AG10803 (cell line): ENCODE results near the gene SLC22A13.

Experiments
- DNase-seq: peaks from one replicate; pipeline ENCODE4 v3.0.0; 2010; ENCODE audit warnings: low read depth
- H3K4me3 ChIP-seq: 2 replicates; pipeline ENCODE4 v1.5.1; 2011; ENCODE audit warnings: mild to moderate bottlenecking, low read length, control low read depth
- TF ChIP-seq, protein P1 (sequence below): conservative IDR thresholded peaks from 2 replicates; pipeline ENCODE4 v1.5.1; 2011; ENCODE audit warnings: mild to moderate bottlenecking, low read length, control low read depth, inconsistent platforms

Gene SLC22A13

DNA sequence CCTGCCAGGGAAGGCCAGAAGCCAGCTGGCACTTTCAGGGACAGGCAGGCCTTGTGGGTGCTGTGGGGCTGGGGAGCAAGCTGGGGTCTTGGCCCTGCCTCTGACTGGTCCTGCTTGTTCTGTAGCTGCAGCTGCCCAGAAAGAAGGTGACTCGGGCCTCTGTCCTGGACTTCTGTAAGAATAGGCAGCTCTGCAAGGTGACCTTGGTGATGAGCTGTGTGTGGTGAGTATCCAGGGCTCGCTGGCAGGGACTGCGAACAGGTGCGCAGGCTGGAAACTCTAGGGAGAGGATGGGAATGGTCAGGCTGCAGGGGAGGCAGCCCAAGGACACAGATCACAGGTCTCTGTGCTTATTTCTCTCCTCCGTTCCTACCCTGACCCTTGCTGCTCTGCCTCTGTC is 47.7 kb downstream of the SLC22A13 start:
- H3K4me3 ChIP-seq, result no peak overlapping the region
- DNase-seq, result no peak
- TF ChIP-seq, protein P1, sequence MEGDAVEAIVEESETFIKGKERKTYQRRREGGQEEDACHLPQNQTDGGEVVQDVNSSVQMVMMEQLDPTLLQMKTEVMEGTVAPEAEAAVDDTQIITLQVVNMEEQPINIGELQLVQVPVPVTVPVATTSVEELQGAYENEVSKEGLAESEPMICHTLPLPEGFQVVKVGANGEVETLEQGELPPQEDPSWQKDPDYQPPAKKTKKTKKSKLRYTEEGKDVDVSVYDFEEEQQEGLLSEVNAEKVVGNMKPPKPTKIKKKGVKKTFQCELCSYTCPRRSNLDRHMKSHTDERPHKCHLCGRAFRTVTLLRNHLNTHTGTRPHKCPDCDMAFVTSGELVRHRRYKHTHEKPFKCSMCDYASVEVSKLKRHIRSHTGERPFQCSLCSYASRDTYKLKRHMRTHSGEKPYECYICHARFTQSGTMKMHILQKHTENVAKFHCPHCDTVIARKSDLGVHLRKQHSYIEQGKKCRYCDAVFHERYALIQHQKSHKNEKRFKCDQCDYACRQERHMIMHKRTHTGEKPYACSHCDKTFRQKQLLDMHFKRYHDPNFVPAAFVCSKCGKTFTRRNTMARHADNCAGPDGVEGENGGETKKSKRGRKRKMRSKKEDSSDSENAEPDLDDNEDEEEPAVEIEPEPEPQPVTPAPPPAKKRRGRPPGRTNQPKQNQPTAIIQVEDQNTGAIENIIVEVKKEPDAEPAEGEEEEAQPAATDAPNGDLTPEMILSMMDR, result no peak

DNA sequence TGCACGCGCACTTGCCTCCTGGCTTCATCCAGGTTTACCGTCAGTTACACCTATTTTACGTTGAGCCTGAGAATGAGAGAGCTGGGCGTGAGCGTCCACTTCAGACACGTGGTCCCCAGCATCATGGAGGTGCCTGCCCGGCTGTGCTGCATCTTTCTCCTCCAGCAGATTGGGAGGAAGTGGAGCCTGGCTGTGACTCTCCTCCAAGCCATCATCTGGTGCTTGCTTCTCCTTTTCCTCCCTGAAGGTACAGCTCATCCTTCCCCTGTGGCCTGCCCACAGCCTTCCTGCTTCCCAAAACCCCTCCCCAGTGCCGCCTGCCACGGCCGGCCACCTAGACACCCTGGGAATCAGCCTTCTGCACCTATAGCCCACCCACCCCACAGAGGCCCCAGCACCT is 48.1 kb downstream of the SLC22A13 start:
- TF ChIP-seq, protein P1, result no peak
- H3K4me3 ChIP-seq, result no peak overlapping the region
- no peak for DNase-seq

DNA sequence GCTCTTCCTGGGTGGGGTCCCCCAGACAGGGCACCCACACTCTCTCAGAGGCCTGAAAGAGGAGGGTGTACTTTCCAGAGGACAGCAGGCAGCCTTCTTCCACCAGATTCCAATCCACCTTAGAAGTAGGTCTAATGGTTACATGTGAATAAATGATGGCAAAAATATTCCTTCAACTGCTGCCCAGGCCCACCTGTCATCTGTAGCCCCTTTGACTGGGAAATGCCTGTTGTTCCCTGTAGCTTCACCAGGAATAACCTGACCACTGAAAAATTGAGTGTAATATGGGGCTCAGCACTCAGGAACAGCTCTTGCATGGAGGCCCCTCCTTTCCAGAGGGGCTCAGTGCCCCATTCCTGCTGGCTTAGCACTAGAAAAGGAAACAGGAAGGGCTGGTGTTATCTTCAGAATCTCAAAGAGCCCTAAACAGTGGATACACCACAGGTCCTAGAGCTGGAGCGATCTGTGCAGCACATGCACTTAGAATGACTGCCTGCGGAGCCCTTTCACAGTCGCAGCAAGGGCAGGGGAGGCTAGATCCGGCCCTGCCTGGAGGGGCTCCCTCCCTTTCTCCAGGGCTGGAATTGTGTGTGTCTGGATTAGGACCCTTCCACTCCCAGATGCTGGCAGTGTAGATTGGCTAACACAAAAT is 48.6 kb downstream of the SLC22A13 start:
- no peak for DNase-seq
- no peak overlapping the region for H3K4me3 ChIP-seq
- TF ChIP-seq, protein P1, result no peak

DNA sequence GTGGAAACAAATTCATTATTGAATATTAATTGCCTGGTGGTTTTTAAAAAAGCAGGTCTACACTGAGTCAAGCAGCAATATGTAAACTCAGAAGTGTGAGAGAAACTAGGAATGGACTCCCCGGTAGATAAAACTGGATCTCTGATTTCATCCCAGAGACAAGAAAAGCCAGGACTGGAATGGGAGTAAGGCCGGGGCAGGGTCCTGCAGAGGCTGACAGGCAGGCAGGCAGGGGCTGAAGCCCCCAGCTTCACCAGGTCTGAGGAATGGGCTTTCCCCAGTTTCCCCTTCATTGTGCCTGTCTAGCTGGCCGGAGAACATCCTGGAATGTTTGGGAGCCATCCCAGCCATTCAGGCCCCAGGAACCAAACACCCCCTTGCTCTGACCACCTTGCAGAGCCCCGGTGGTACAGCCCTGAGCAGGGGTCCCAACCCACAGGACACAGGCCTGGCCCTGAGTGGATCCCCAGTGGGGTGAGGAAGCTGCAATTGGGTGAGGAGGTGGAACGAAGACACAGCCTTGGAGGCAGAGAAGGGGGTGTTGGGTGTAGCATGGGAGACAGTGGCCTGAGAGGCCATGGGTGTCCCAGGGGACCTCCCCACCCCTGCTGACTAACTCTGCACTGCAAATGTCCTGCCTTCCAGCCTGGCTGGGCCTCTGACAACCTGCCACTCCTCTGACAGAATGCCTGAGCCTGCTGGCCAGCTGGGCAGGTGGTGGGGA is 49.3 kb downstream of the SLC22A13 start:
- TF ChIP-seq, protein P1, result no peak
- no peak for DNase-seq
- H3K4me3 ChIP-seq, result no peak overlapping the region

DNA sequence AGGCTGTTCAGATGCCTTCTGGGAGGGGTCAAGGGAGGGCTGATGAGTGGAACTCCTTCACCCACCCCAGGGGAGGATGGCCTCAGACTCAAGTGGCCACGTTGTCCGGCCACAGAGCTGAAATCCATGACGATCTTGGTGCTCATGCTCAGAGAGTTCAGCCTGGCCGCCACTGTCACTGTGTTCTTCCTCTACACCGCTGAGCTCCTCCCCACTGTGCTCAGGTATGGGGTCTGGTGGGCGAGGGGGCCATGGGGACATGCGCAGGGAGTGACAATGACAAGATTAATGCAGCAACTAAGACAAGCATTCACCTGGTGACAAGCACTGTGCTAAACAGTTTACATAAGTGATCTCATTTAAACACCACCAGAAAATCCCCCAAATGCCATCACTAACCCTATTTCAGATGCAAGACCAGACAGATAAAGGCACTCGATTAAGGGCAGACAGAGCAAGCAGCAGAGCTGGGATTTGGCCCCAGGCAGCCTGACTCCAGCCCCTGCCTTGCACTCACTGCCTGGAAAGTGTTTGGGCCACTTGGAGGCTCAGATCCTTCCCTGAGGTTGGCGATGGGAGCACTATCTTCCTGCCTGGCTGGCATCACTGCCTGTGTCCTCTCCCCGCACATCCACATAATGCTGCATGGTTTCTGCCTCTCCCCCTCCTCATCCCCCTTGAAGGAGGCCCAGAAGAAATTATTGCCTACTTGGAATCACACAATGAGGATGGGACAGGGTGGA is 50.0 kb downstream of the SLC22A13 start:
- DNase-seq, result no peak
- H3K4me3 ChIP-seq, result no peak overlapping the region
- TF ChIP-seq, protein P1, result no peak

DNA sequence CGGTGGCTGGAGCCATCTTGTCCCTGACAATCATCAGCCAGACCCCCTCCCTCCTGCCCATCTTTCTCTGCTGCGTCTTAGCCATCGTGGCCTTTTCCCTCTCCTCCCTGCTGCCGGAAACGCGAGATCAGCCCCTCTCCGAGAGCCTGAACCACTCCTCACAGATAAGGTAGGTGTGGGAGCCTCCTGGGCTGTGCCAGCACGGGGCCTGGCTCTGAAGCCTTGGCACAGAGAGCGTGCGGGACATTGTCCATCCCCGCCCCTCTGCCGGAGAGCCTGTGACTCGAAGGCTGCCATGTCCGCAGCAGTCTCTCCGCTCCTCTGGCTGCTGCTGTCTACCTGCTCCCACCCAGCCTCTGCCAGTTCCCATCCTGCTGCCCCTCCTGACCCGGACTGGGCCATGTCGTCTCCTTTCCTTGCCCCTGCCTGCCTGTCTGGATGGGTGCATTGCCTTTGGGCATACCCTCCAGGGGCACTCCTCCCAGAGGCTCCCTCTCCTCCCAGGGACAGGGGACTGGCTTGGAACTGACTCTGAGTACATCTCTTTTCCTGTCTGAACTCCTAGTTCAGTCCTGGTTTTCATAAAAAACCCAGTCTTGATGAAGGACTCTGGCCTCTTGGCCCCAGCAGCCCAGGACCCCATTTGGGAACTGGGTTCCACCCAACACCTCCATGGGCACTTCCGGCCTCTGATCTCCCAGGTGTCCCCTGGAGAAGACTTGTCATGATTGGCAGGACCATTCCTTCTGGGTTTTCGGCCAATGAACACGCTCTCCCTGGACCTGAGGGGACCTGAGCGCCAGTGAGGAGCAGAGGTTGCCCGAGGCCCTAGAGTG is 51.0 kb downstream of the SLC22A13 start:
- DNase-seq, result no peak
- no peak overlapping the region for H3K4me3 ChIP-seq
- TF ChIP-seq, protein P1, result no peak
